Activated T-cell treated with anti-CD3 and anti-CD28 coated beads, Interleukin-2, amount 50 U/mL, for 48 hours (primary cell): ENCODE data around the gene XRCC2.
"Not testable (repeated sequence)": the region's sequence is repeated elsewhere in the genome, so short reads cannot be mapped to it uniquely, and the experiment has no call there.

Source experiments
- DNase-seq, 2 experiments: peaks; one replicate each; pipeline ENCODE4 v3.0.0-alpha.2; 2020

XRCC2 gene

DNA sequence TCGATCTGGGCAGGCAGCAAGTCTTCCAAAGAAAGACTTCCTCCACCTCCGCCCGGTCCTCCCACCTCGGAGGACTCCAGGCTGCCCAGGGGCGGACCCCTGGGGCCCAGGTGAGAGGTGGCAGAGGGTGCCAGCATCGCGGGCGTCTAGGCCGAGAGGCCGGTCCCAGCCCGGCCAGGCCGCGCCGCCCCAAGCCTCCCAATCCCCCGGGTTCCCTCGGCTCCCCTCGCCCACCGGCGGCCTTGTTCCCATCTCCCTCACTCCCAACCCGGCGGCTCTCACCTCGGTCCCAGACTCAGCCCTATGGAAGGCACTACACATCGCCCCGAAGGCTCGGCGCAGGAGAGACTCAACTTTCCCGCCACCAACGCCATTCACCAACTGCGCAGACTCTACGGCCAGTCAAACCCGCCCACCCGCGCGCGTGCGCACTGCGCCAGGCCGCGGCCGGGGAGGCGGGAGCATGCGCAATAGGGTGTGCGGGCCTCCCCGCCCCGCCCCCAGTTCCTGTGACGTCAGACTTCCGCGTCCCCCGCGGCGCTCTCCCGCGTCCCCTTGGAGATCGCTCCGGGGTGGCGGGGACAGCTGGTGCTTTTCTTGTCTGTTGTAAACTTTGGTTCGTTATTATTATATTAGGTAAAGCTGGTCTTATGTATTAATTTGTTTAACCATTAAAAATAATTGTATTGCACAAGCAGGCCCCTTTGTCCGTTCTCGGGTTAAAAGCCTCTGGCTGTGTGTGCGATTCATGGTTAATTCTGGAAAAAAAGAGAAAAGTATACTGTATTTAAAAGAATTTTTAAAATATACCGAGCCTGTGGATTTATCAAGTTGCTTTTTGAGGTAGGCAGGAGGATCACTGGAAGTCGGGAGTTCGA lies at the start of gene XRCC2:
Gene XRCC2 (minus strand): TSS at position 383 of the 878 bp plus-strand sequence. CDS start 62 bp downstream, at position 321.
- peak; percentile 98 for DNase-seq

DNA sequence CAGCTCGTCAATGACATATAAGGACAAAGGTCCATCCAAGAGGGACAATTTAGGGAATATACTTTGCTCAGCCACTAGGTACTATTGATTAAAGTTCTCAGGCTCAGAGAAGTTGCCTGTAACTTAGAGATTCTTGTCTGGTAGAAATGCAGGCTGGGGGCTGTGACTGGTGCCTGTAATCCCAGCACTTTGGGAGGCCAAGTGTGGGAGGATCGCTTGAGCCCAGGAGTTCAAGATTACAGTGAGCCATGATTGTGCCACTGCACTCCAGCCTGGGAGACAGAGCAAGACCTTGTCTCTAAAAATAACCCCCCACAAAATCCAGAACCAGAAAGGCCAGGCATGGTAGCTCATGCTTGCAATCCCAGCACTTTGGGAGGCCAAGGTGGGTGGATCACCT lies 47.4 kb upstream of the XRCC2 start:
- no peak for DNase-seq

DNA sequence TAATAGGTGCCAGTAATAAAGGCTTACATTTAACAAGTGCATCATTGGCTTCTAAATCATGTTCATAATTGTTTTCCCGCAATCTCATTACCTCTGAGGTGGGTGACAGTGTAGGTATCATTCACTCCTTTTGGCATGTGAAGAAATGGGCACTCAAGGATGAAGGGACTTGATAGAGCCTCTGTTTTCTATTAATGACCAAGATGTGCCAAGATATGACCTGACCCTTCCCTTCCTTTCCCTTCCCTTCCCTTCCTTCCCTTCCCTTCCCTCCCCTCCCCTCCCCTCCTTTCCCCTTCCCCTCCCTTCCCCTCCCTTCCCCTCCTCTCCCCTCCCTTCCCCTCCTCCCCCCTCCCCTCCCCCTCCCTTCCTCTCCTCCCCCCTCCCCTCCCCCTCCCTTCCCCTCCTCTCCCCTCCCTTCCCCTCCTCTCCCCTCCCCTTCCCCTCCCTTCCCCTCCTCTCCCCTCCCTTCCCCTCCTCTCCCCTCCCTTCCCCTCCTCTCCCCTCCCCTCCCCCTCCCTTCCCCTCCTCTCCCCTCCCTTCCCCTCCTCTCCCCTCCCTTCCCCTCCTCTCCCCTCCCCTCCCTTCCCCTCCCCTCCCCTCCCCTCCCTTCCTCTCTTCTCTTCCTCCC lies 36.6 kb upstream of the XRCC2 start:
- not testable (repeated sequence) for DNase-seq

DNA sequence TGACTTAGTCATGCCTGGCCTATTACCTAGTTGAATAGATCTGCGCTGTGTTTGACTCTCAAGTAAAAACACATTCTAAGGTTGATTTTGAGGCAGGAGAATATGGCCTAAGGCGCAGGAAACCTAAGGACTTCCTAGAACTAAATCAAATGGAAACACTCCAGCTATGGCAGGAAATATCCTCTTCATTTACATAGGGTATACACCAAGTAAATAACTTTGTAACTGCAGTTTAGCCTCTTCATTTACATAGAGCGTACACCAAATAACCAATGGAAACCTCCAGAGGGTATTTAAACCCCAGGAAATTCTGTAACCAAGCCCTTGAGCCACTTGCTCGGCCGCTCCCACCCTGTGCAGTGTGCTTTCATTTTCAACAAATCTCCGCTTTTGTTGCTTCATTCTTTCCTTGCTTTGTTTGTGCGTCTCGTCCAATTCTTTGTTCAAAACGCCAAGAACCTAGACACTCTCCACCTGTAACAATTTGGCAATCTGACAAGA lies 35.6 kb upstream of the XRCC2 start:
- no peak for DNase-seq

DNA sequence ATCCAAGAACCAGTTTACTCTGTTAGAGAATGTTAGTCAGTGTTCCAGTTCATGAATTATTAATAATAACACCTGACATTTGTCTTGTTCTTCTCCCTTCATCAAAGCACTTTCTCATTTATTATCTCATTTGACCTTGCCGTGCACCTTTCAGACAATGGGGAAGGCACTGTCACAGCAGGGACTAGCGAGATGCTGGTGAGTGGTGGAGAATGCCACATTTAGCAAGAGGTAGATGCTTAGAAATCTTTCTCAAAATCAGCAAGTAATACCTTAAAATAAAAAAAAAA lies 34.2 kb upstream of the XRCC2 start:
- no peak for DNase-seq

DNA sequence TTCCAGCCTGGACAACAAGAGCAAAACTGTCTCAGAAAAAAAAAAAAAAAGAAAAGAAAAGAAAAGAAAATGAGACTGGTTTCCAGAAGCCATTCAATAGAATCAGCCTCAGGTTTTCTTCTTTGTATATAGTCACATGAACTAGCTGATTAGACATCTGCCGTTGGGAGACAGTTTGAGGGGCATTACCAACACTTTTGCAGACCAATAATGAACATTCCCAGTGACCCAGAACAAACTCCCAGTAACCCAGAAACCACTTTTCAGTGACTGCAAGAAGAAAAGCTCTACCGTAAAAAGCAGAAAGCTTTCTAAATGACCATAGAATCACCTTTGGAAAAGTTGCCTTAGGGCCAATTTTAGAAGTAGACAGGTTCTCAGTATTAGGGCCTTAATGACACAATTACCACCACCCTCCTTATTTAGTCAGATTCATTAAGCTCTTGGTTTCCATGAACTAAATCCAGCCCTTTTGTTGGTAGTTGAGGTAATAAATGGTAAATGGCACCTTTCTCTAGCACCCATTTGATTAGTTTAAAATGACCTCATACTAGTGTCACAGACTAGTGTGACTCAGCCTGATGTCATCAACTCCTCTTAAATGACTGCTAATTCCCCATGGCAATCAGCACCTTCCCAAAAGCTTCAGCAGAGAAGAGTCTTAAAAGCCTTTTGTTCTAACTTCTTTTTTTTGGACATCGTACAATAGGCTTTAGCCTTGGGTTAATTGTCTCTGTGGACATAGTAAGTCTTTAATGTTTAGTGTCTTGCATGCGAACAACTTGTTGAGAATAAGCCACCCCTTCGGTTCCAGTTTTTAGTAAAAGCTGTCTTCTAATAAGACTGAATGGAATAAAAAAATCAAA lies 33.6 kb upstream of the XRCC2 start:
- no peak for DNase-seq

DNA sequence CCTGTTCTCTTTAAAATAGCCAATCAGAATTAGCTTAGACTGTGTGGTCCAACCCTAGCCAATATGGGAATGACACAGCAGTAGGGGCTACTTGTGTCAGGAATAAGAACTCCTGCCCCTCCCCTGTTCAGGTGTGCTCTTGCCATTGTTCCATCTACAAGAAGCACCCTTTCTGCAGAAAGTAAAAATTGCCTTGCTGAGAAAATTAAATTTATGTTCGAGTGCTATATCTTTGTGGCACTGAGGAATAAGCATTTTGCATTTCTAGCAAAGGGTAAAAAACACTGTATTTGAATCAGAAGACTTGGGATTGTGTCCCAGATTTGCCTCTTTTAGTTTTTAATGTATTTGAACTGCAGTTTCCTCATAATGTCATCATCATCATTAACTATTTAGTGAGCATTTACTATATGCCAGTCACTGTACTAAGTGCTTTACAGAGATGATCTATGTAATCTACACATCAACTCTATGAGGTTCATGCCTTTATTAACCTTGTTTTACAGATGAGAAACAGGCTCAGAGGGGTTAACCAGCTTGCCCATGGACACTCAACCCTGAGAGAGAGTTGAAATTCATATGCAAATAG lies 28.9 kb upstream of the XRCC2 start:
- DNase-seq, result no peak

DNA sequence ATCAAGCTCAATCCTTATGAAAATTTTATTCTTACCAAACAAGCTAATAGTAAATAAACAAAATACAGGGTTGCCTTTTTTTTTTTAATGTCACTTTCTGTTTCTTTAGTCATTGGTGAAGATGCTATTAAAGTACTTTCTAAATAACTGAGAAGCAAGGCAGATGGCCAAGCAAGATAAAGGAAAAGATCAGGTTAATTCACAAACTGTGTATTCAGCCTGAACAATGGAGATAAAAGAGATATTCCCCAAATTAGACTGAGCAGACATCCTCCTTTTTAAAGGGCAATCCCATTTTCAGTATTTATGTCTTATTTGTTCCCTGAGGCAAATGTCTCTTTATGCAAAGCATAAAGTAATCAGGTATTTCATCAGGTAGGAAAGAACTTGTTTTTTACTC lies 23.1 kb upstream of the XRCC2 start:
- DNase-seq, result no peak

DNA sequence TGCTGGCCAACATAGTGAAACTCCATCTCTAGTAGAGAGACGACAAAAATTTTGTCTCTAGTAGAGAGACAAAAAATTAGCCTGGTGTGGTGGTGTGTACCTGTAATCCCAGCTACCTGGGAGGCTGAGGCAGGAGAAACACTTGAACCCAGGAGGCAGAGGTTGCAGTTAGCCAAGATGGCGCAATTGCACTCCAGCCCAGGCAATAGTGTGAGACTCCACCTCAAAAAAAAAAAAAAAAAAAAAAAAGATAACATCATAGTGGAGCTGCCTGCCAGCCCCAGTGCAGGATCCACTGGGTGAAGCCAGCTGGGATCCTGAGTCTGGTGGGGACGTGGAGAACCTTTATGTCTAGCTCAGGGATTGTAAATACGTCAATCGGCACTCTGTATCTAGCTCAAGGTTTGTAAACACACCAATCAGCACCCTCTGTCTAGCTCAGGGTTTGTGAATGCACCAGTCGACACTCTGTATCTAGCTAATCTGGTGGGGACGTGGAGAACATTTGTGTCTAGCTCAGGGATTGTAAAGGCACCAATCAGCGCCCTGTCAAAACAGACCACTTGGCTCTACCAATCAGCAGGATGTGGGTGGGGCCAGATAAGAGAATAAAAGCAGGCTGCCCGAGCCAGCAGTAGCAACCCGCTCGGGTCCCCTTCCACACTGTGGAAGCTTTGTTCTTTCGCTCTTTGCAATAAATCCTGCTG lies 21.5 kb upstream of the XRCC2 start:
- not testable (repeated sequence) for DNase-seq

DNA sequence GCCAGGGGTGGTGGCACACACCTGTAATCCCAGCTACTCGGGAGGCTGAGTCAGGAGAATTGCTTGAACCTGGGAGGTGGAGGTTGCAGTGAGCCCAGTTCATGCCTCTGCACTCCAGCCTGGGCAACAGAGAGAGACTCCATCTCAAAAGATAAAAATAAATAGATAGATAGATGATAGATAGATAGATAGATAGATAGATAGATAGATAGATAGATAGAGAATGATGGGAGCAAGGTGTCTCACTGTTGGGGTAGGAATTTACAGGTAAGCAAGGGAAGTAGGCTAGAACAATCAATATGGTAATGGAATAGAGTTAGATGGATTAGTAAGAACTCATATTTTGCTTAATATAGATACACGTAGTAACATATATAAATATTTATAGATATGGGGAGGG lies 16.3 kb upstream of the XRCC2 start:
- DNase-seq, result not testable (repeated sequence)

DNA sequence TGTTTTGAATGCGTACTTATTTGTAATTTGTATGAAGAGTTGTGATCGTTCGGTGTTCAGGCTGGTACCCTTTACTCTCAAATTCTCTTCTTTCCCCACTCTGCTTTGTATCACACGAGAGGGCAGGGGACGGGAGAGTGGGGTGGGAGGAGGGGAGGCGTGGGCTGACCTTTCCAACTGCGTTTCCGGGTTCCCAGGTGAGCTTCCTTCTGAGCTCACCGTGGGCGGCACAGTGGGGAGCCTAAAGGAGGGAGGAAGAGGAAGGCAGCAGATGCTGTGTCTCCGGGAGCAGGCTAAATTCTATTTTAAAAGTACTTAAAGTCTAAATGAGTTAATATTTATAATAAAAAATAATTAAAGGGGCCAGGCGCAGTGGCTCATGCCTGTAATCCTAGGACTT lies 7.4 kb upstream of the XRCC2 start:
- DNase-seq, result no peak

DNA sequence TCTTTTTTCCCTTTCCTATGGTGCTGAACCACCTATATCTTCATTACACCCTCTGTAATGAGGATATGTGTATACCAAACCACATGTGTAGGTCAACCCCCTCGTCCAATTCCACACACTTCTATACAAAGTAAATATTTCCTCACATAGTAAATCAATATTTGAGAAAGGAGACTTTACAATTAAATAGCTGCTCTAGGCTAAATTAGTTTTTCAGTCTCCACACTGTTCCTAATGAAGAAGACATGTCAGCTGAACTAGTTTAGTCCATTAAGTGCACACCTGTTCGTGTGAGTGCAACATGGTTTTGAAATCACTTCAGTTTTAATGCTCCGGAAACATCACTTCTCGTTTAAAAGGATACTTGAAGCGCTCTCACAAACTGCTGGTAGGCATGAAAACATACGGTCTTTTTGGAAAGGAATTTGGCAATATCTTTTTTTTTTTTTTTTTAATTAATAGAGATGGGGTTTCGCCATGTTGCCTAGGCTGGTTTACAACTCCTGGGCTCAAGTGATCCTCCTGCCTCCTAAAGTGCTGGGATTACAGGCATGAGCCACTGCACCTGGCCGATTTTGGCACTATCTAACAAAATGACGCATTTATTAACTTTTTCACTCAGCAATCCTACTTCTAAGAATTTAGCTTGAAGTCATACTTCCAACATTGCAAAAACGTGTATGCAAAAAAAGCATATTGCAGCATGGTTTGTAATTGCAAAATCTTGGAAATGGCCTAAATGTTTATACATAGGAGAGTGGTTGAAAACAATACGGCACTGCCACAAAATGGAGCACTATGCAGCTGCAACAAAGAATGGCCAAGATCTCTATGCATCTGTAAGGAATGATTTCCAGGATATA lies 2.1 kb upstream of the XRCC2 start:
- no peak for DNase-seq

DNA sequence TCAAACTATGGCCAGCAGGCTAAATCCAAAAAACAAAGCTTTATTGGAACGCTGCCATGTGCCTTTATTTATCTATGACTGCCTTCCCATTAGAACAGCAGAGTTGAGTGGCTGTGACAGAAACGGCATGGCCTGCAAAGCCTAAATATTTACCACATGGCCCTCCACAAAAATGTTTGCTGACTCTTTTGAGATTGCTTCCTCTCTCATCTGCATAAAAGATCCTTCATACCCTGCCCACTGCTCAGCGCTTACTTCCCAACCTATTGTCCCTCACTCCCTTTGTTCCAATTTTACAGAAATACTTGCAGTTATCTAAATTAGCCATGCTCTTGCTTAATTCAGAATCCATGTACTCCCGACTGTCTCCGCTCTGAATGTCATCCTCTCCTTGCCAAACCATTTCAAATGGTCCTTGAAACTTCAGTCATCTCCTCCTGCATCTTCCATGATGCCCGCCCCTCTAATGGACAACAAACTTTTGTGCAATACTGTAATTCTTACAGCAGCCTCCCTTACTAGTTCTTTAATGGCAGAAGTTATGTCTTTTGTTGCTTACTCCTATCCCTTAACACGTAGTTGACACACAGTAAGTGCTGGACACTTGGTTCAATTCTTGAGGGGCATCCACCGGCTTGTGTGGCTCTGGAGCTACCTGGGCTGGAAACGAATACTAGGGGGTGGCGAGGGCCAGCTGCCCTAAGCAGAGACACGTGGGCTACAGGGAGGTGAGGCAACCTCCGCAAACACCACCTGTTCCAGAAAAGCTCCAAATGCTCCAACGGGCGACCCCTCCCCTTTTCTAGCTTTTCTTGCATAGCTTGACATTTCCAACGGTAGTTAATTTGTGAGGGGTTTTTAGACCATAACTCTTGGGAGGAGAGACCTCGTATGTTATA lies 832 bp downstream of the XRCC2 start:
- peak in 1 of 2 experiments; percentile 58 for DNase-seq

DNA sequence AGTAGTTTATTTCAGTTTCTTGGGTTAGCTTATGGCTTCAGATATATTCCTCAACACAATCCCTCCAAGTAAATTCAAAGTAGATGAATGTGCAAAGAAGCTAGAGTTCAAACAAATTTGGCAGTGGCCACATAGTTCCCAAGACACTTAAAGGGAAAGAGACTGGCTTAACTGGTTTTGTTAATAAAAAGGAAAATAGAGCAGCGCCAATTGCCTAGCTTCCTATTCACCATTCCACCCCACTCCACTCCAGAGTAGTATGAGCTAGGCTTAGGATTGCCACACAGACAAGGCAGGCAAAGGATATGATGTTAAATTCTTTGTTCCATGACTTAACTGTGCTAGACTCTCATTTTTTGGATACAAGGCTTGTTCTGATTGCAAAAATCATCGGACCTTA lies 2.0 kb downstream of the XRCC2 start:
- no peak for DNase-seq

DNA sequence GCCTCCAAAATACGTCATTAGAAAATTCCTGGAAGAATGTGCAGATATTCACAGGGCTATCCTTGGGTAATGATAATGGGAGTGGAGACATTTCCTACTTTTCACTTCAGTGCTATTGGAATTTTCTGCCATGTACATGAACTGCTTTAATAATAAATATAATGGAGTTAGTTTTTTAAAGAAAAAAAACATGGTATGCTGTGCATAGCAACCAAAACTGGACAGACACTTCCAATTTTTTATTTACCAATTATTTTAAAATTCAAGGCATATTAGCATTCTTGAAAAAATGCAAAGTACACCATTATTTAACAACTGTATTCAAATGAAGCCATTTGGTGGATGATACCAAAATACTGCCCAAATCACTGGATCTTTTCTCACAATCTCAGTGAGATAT lies 3.3 kb downstream of the XRCC2 start:
- DNase-seq, result no peak

DNA sequence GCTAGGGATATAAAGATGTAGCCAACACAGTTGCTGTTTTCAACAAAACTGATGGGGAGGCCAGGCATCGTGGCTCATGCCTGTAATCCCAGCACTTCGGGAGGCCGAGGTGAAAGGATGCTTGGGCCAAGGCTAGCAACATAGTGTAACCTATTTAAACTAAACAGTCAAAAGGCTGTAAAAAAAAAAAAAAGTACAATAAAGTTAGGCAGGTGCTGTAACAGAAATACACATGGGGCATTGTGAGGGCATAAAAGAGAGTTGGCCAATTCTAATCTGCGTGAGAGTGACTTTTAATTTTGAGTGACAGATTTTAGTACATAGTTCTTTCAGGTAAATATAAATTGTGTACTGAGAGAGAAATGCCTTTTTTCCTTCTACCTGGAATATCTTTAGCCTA lies 6.2 kb downstream of the XRCC2 start:
- DNase-seq, result no peak

DNA sequence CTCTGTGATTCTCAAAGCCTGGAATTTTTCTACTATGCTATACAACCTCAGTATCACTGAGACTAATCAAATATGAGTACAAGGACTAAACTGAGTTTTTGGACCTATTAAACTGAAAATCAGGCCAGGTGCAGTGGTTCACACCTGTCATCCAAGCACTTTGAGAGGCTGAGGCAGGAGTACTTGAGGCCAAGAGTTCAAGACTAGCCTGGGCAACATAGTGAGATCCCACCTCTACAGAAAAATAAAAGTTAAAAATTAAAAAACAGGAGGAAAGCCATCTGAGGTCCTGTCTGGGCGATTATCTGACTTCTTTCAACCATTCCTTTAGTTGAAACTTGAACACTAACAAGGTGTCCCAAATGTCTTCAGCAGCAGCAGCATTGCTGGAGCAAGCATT lies 7.0 kb downstream of the XRCC2 start:
- DNase-seq, result no peak

DNA sequence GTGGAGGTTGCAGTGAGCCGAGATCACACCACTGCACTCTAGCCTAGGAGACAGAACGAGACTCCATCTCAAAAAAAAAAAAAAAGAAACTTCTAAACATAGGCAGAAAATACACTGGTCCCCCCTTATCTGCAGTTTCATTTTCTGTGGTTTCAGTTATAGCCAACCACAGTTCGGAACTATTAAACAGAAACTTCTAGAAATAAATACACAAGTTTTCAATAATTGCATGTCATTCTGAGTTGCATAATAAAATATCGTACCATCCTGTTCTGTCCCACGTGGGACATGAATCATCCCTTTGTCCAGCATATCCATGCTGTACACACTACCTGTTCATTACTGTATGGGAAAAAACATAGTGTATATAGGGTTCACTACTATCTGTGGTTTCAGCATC lies 8.0 kb downstream of the XRCC2 start:
- no peak for DNase-seq

DNA sequence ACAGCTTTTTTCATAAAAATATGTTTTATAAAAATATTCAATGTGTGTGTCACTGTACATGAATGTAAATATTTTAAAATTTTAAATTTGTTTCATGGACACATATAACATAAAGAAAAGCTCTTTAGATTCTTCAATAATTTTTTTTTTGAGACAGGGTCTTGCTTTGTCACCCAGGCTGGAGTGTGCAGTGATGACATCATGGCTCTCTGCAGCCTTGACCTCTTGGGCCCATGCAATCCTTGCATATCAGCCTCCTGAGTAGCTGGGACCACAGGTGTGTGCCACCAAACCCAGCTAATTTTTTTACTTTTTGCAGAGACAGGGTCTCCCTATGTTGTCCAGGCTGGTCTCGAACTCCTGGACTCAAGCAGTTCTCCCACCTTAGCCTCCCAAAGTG lies 9.9 kb downstream of the XRCC2 start:
- DNase-seq, result no peak

DNA sequence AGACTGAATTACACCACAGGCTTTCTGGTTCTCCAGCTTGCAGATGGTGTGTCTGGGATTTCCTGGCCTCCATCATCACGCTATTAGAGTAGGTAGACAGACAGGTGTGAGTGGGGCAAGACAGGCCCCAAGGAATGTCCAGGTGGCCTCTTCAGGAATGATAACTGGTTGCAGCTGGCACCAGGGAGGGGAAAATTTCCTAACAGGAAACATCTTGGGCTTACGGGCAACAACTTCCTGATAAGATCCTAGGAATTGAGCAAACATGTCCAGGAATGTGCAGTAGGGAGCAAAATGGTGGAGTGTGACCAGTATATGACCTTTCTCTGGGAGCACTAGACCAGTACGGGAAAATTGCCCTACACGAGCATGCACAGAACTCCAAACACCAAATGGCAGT lies 11.3 kb downstream of the XRCC2 start:
- DNase-seq, result no peak
